ENCODE data around the gene PLA2G4E.

PLA2G4E gene

DNA sequence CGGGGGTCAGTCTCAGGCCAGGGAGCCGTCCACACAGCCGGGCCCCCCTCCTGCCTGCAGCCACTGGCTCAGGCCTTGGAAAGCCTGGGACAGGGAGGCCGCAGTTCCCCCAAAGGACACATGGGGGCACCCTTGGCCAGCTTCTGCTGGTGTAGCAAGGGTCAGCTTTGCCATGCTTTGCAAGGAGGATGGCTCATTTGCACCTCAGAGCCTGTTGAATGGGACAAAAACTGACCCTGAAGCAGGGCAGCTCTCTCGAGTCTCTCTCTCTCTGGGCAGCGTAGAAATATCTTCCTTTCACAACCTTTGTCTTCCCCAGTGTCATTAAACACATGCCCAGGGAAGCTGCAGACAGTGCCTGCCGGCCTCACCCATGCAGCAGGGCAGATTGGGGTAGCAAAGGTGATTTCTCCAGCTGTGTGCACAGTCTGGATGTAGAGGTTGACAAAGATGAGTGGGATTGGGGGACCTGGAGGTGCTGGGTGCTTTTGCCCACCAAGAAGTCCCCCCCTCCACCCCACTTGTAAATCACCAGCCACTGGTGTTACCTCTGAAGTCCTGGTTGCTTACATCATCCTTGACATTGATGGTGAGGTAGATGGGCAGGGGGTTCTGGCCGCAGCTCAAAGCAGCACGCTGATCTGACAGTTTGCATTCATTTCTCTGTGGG, 31.1 kb downstream of the PLA2G4E start:
- Histone ChIP-seq H3K9ac (ENCODE audit: low read length) (no peak overlapping the region), H3K9me3 (ENCODE audit: control insufficient read depth, insufficient read depth, low read depth, low read length) (no peaks in the 10 kb centered on the region), H3K27ac (ENCODE audit: low read depth, low read length) (no peak overlapping the region), H3K4me3 (ENCODE audit: low read depth, low read length) (no peak overlapping the region), H3K36me3 (ENCODE audit: control insufficient read depth, insufficient read depth, low read length) (no peaks in the 10 kb centered on the region), H3K4me1 (ENCODE audit: control insufficient read depth, insufficient read depth, low read length) (peaks cover 6% of the 10 kb centered on the region), H3K27me3 (ENCODE audit: control insufficient read depth, insufficient read depth, low read length) (no peaks in the 10 kb centered on the region)

DNA sequence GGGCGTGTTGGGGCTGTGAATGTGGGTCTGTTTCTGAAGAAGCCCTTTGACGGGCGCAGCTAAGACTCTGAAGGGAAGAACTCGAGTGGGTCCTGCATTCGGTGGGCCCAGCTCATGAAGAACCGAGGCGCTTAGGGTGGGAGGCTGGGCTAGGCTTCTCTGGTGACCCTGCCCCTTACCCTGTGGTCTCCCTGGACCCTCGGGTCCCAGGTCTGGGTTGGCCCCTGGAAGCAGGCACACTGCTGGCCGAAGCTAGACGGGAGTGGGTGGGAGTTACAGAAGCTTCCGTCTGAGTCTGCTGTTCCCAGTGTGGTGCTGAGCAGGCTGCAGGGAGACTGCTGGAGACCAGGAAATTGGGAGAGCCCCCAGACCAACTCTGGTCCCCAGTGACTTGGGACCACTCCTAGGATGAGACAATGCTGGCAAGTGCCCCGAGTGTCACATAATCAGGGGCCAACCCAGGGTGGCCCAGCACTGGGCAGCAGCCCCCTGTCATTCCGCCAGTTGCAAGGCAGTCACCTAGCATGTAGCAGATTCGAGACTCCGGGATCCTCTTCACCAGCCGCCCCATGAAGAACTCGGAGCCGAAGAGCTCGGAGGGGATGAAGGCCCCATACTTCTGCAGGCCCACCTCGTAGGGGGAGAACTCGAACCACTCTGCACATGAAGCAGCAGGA, 31.8 kb downstream of the PLA2G4E start:
- H3K9ac ChIP-seq (ENCODE audit: low read length) = no peak overlapping the region
- no peak overlapping the region for H3K27ac ChIP-seq (ENCODE audit: low read depth, low read length)
- no peaks in the 10 kb centered on the region for H3K36me3 ChIP-seq (ENCODE audit: control insufficient read depth, insufficient read depth, low read length)
- peaks cover 6% of the 10 kb centered on the region for H3K4me1 ChIP-seq (ENCODE audit: control insufficient read depth, insufficient read depth, low read length)
- no peaks in the 10 kb centered on the region for H3K27me3 ChIP-seq (ENCODE audit: control insufficient read depth, insufficient read depth, low read length)
- no peak overlapping the region for H3K4me3 ChIP-seq (ENCODE audit: low read depth, low read length)
- H3K9me3 ChIP-seq (ENCODE audit: control insufficient read depth, insufficient read depth, low read depth, low read length) = no peaks in the 10 kb centered on the region

- Histone ChIP-seq H3K36me3 (ENCODE audit: control insufficient read depth, insufficient read depth, low read length) (no peaks in the 10 kb centered on the region), H3K9me3 (ENCODE audit: control insufficient read depth, insufficient read depth, low read depth, low read length) (no peaks in the 10 kb centered on the region), H3K27me3 (ENCODE audit: control insufficient read depth, insufficient read depth, low read length) (no peaks in the 10 kb centered on the region), H3K4me1 (ENCODE audit: control insufficient read depth, insufficient read depth, low read length) (peaks cover 6% of the 10 kb centered on the region), H3K27ac (ENCODE audit: low read depth, low read length) (no peak overlapping the region), H3K9ac (ENCODE audit: low read length) (no peak overlapping the region), H3K4me3 (ENCODE audit: low read depth, low read length) (no peak overlapping the region)
These were observed 32.9 kb downstream of the PLA2G4E start for GRCh38 chr15:41987925-41988275.

- no peak overlapping the region for H3K27ac ChIP-seq (ENCODE audit: low read depth, low read length)
- no peak overlapping the region for H3K9ac ChIP-seq (ENCODE audit: low read length)
- no peaks in the 10 kb centered on the region for H3K9me3 ChIP-seq (ENCODE audit: control insufficient read depth, insufficient read depth, low read depth, low read length)
- no peak overlapping the region for H3K4me3 ChIP-seq (ENCODE audit: low read depth, low read length)
- H3K4me1 ChIP-seq (ENCODE audit: control insufficient read depth, insufficient read depth, low read length) = peaks cover 6% of the 10 kb centered on the region
- H3K36me3 ChIP-seq (ENCODE audit: control insufficient read depth, insufficient read depth, low read length) = no peaks in the 10 kb centered on the region
- no peaks in the 10 kb centered on the region for H3K27me3 ChIP-seq (ENCODE audit: control insufficient read depth, insufficient read depth, low read length)
These were observed 33.5 kb downstream of the PLA2G4E start for GRCh38 chr15:41987246-41987924.

DNA sequence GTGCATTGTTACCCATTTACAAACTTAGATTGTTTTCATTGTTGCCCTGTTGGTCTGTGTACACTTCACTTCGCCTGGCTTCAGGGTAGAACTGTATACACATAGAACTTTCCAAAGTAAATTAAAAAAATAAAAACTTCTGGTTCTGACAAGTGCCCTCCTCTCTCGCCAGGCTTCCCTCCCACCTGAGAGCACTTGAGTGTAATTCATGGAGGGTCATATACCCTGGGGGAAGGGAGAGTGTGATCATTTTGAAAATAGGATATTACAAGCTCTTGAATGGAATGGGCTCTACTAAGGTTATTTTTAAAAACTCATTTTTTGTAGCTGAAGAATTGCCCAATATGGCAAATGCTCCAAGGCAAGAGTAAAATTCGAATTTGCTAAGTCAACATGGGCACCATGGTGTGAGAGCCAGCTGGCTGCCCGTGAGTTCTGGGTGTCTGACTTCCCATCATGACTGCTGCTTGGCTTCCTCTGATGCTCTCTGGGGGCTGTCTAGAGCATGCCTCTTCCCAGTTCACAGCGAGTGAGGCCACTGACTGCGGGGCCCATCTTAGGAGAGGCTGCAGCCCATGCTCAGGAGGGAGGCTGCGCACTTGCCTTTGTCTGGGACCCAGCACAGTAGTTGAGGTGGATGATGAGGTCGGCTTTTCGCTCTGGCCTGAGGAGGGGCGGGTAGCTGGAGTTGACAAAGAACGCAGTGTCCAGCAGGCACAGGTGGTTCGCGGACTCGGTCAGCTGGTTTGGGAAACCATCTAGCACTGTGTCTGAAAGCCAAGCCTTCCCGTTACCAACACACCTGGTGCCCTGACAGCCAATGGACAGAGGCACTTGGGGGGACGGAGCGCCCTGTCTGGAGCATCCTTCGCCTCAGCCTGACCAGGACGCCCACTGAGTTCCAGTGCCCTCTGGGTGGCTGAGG, 35.3 kb downstream of the PLA2G4E start:
- H3K4me3 ChIP-seq (ENCODE audit: low read depth, low read length) = no peak overlapping the region
- no peak overlapping the region for H3K27ac ChIP-seq (ENCODE audit: low read depth, low read length)
- no peak overlapping the region for H3K9ac ChIP-seq (ENCODE audit: low read length)
- H3K4me1 ChIP-seq (ENCODE audit: control insufficient read depth, insufficient read depth, low read length) = peaks cover 9% of the 10 kb centered on the region
- H3K9me3 ChIP-seq (ENCODE audit: control insufficient read depth, insufficient read depth, low read depth, low read length) = no peaks in the 10 kb centered on the region
- H3K27me3 ChIP-seq (ENCODE audit: control insufficient read depth, insufficient read depth, low read length) = no peaks in the 10 kb centered on the region
- H3K36me3 ChIP-seq (ENCODE audit: control insufficient read depth, insufficient read depth, low read length) = no peaks in the 10 kb centered on the region

- H3K9ac ChIP-seq (ENCODE audit: low read length) = no peak overlapping the region
- H3K9me3 ChIP-seq (ENCODE audit: control insufficient read depth, insufficient read depth, low read depth, low read length) = no peaks in the 10 kb centered on the region
- no peaks in the 10 kb centered on the region for H3K36me3 ChIP-seq (ENCODE audit: control insufficient read depth, insufficient read depth, low read length)
- H3K27ac ChIP-seq (ENCODE audit: low read depth, low read length) = no peak overlapping the region
- H3K4me1 ChIP-seq (ENCODE audit: control insufficient read depth, insufficient read depth, low read length) = peaks cover 3% of the 10 kb centered on the region
- H3K4me3 ChIP-seq (ENCODE audit: low read depth, low read length) = no peak overlapping the region
- H3K27me3 ChIP-seq (ENCODE audit: control insufficient read depth, insufficient read depth, low read length) = no peaks in the 10 kb centered on the region
These were observed 36.2 kb downstream of the PLA2G4E start for GRCh38 chr15:41984622-41985021.

- no peak overlapping the region for H3K9ac ChIP-seq (ENCODE audit: low read length)
- peaks cover 3% of the 10 kb centered on the region; the same call in 1 of the 2 replicates for H3K4me1 ChIP-seq (ENCODE audit: control insufficient read depth, insufficient read depth, low read length)
- H3K27me3 ChIP-seq (ENCODE audit: control insufficient read depth, insufficient read depth, low read length) = no peaks in the 10 kb centered on the region
- no peaks in the 10 kb centered on the region for H3K9me3 ChIP-seq (ENCODE audit: control insufficient read depth, insufficient read depth, low read depth, low read length)
- no peaks in the 10 kb centered on the region for H3K36me3 ChIP-seq (ENCODE audit: control insufficient read depth, insufficient read depth, low read length)
- no peak overlapping the region for H3K4me3 ChIP-seq (ENCODE audit: low read depth, low read length)
- H3K27ac ChIP-seq (ENCODE audit: low read depth, low read length) = no peak overlapping the region
These were observed 36.9 kb downstream of the PLA2G4E start for GRCh38 chr15:41983621-41984571.

- Histone ChIP-seq H3K36me3 (ENCODE audit: control insufficient read depth, insufficient read depth, low read length) (no peaks in the 10 kb centered on the region), H3K9me3 (ENCODE audit: control insufficient read depth, insufficient read depth, low read depth, low read length) (no peaks in the 10 kb centered on the region), H3K4me3 (ENCODE audit: low read depth, low read length) (no peak overlapping the region), H3K9ac (ENCODE audit: low read length) (no peak overlapping the region), H3K27me3 (ENCODE audit: control insufficient read depth, insufficient read depth, low read length) (no peaks in the 10 kb centered on the region), H3K4me1 (ENCODE audit: control insufficient read depth, insufficient read depth, low read length) (peaks cover 3% of the 10 kb centered on the region; the same call in 1 of the 2 replicates), H3K27ac (ENCODE audit: low read depth, low read length) (no peak overlapping the region)
These were observed 37.6 kb downstream of the PLA2G4E start for GRCh38 chr15:41983221-41983620.

DNA sequence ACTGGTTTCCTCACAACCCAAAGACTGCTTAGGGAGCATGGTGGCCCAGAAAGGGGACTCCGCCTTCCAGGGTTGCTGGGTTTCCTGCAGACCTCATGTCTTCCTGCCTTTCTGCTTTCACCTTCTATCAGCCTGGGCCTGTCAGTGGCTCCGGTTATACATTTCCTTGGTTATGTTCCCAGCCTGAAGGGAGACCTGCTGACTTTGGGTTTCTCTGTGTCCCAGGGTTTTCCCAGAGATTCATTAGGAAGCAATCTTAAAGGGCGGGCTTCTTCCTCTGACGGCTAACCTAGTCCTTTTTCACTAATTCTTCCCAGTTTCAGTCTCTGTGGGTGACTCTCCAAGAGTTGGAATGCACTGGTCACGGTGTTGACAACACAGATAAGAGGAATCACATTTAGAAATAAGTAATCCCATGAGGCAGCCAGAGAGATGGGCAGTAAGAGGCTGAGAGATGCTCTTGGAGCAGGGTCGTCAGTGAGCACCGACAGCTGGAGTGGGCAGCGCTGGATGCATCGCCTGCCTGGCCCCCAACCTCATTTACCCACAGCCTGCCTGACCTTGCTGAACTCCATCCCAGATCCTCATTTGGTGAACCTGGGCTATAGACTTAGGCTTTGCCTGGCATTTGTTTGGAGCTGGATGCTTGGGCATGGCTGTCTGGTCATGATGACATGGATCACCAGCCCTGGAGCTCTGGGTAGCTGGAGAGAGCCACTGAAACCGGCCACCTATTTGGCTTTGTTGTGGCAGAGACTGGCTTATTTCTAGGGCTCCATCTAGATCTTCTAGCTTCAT, 38.5 kb downstream of the PLA2G4E start:
- peaks cover 3% of the 10 kb centered on the region; the same call in 1 of the 2 replicates for H3K4me1 ChIP-seq (ENCODE audit: control insufficient read depth, insufficient read depth, low read length)
- no peaks in the 10 kb centered on the region for H3K27me3 ChIP-seq (ENCODE audit: control insufficient read depth, insufficient read depth, low read length)
- no peaks in the 10 kb centered on the region for H3K36me3 ChIP-seq (ENCODE audit: control insufficient read depth, insufficient read depth, low read length)
- no peak overlapping the region for H3K9ac ChIP-seq (ENCODE audit: low read length)
- H3K9me3 ChIP-seq (ENCODE audit: control insufficient read depth, insufficient read depth, low read depth, low read length) = no peaks in the 10 kb centered on the region
- no peak overlapping the region for H3K4me3 ChIP-seq (ENCODE audit: low read depth, low read length)
- no peak overlapping the region for H3K27ac ChIP-seq (ENCODE audit: low read depth, low read length)

Data from HUES6 (cell line).